Left ventricle myocardium inferior (tissue), 1 donor: ENCODE results near the gene FCRL4. TPM values are rescaled to one million over a fixed set of nuclear protein-coding genes. Genes with fewer than 3 reads are reported as not detected.

ENCODE experiments used
- DNase-seq: peaks from one replicate; pipeline ENCODE4 v3.0.0-alpha.2; 2020
- H3K27ac ChIP-seq: fragments of 200-600 bp; replicated peaks from 2 replicates; pipeline ENCODE4 v1.8.0; 2021
- H3K27me3 ChIP-seq: fragments of 200-600 bp; 2 replicates; pipeline ENCODE4 v1.8.0; 2021; ENCODE audit warnings: low read depth
- H3K36me3 ChIP-seq: fragments of 200-600 bp; 2 replicates; pipeline ENCODE4 v1.8.0; 2021
- H3K4me1 ChIP-seq: fragments of 200-600 bp; 2 replicates; pipeline ENCODE4 v1.8.0; 2021
- H3K4me3 ChIP-seq: fragments of 200-600 bp; 2 replicates; pipeline ENCODE4 v1.8.0; 2021; ENCODE audit warnings: mild to moderate bottlenecking, moderate library complexity
- H3K9me3 ChIP-seq: fragments of 200-600 bp; replicated peaks from 2 replicates; pipeline ENCODE4 v1.8.0; 2021
- intact Hi-C: fragments of 100-400 bp; cut with micrococcal nuclease; formaldehyde crosslinking; loops from one replicate; pipeline ENCODE4 v1.11.0; 2022
- total RNA-seq: library from RNA; stranded (reverse); fragmentation: NEBNext Ultra II Directional; extraction: Animal tissue kit (Norgen Biotek cat#: 25700); gene quantifications from one replicate; pipeline ENCODE4 v1.2.1, GENCODE V29; 2021
- TF ChIP-seq, protein P1 (sequence below): fragments of 200-600 bp; IDR thresholded peaks from 2 replicates; pipeline ENCODE4 v1.8.0; 2021; ENCODE audit warnings: antibody characterized with exemption, mild to moderate bottlenecking, borderline replicate concordance
- donor health status: DM: no; HTN: yes; CAD: no; lungs with severe emphysema.

Gene FCRL4
- total RNA-seq, 1 donor from 2014 or later = not detected

DNA sequence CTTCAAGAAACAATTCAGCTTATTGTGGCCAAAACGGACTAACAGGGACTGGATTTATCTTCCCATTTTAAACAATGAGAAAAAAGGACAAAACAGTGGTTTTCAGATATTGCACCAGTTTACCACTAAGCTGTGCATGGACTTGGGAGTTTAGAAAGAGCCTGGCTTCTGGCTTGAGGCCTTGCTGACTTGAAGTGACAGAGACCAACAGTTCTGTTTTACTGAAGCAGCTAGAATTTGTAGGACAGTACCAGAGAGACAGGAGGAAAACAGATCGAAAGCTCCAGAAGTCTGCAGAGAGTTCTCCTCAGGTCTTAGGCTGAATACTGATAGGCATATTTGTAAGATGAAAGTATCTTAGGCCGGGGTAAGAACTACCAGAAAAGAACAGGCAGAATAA, 20.5 kb downstream of the FCRL4 start:
- H3K4me3 ChIP-seq = no peak overlapping the region
- H3K27me3 ChIP-seq = peaks cover 22% of the 10 kb centered on the region
- TF ChIP-seq, protein P1, sequence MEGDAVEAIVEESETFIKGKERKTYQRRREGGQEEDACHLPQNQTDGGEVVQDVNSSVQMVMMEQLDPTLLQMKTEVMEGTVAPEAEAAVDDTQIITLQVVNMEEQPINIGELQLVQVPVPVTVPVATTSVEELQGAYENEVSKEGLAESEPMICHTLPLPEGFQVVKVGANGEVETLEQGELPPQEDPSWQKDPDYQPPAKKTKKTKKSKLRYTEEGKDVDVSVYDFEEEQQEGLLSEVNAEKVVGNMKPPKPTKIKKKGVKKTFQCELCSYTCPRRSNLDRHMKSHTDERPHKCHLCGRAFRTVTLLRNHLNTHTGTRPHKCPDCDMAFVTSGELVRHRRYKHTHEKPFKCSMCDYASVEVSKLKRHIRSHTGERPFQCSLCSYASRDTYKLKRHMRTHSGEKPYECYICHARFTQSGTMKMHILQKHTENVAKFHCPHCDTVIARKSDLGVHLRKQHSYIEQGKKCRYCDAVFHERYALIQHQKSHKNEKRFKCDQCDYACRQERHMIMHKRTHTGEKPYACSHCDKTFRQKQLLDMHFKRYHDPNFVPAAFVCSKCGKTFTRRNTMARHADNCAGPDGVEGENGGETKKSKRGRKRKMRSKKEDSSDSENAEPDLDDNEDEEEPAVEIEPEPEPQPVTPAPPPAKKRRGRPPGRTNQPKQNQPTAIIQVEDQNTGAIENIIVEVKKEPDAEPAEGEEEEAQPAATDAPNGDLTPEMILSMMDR = no peak
- DNase-seq = no peak
- no peaks in the 10 kb centered on the region for H3K9me3 ChIP-seq
- no peaks in the 10 kb centered on the region for H3K4me1 ChIP-seq
- no peaks in the 10 kb centered on the region for H3K36me3 ChIP-seq
- intact Hi-C loops = no loop called here
- no peak overlapping the region for H3K27ac ChIP-seq

DNA sequence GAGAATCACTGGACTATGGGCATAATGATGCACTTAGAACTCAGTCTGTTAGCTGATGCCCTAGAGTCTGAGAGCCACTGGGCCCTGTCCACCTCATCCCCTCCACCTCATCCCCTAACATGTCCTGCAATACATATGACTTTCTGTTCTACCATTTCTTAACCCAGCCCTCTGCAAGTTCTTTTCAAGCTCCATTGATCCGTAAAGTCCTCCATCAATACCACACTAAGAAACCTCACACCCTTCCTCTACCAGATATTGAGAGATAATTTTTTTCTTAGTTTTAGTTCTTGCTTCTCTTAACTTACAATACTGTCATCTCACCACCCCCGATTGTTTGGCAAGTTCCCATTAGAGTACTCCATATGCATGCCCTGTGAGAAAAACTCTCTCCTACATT, 22.1 kb downstream of the FCRL4 start:
- H3K4me1 ChIP-seq = no peaks in the 10 kb centered on the region
- no peak overlapping the region for H3K27ac ChIP-seq
- H3K27me3 ChIP-seq = peaks cover 18% of the 10 kb centered on the region
- no peak for DNase-seq
- TF ChIP-seq, protein P1 = no peak
- intact Hi-C loops = no loop called here
- no peak overlapping the region for H3K4me3 ChIP-seq
- H3K36me3 ChIP-seq = no peaks in the 10 kb centered on the region
- no peaks in the 10 kb centered on the region for H3K9me3 ChIP-seq

GRCh38 chr1:157574836-157575235, 23.0 kb downstream of the FCRL4 start:
- no peak overlapping the region for H3K4me3 ChIP-seq
- intact Hi-C loops = no loop called here
- DNase-seq = no peak
- no peaks in the 10 kb centered on the region for H3K4me1 ChIP-seq
- H3K27ac ChIP-seq = no peak overlapping the region
- peaks cover 18% of the 10 kb centered on the region for H3K27me3 ChIP-seq
- TF ChIP-seq, protein P1 = no peak
- no peaks in the 10 kb centered on the region for H3K9me3 ChIP-seq
- H3K36me3 ChIP-seq = no peaks in the 10 kb centered on the region

DNA sequence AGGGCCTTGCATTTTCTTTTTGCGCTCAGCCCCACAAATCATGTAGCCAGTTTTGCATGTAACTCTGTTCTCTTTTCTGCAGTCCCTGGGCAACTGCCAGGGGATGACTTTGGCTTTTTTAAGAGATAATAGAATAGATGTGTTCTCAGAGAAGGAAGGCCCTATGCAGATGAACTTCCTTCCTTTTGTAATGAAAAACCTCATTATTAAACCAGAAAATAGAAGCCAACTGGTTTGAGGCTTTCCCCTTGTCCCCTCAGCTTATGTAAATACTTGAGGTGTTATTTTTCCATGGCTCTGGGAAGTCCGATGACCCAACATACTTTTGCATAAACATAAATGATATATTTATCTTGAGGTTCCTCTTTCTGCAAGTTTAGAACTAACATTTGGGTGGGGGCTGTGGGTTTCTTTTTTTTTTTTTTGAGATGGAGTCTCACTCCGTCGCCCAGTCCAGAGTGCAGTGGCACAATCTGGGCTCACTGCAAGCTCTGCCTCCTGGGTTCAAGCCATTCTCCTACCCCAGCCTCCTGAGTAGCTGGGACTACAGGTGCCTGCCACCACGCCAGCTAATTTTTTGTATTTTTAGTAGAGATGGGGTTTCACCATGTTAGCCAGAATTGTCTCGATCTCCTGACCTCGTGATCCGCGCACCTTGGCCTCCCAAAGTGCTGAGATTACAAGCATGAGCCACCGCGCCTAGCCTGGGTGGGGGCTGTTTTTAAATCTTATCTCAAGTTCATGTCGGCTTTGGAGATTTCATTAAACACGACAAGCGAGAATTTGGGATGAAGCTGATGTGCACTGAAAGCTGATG, 31.2 kb downstream of the FCRL4 start:
- Histone ChIP-seq H3K4me1 (no peaks in the 10 kb centered on the region), H3K27me3 (peaks cover 38% of the 10 kb centered on the region), H3K4me3 (no peak overlapping the region), H3K9me3 (no peaks in the 10 kb centered on the region), H3K27ac (no peak overlapping the region), H3K36me3 (no peaks in the 10 kb centered on the region)
- no peak for DNase-seq
- intact Hi-C loops = no loop called here
- TF ChIP-seq, protein P1 = no peak

DNA sequence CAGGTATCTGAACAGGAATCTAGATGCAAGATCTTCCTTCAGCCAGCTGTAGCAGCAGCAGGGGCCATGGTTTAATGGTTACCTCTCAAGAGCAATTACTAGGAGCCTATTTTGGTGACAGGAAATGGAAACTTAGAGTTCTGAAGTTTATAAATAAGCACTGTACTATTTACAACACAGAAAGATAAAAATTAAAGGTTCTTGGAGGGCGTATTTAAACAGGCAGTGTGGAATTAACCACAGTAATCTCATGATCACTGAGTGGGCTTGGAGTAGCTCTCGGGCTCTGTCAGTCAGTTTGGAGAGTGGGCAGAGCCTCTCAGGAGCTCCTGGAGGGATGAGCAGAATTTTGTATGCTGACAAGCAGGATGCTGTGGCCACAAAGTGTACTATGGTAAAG, 35.4 kb downstream of the FCRL4 start:
- no peaks in the 10 kb centered on the region for H3K36me3 ChIP-seq
- no peak overlapping the region for H3K4me3 ChIP-seq
- no peak for DNase-seq
- H3K9me3 ChIP-seq = peaks cover 9% of the 10 kb centered on the region
- no peaks in the 10 kb centered on the region for H3K4me1 ChIP-seq
- no peak overlapping the region for H3K27ac ChIP-seq
- TF ChIP-seq, protein P1 = no peak
- intact Hi-C loops = no loop called here
- peaks cover 32% of the 10 kb centered on the region for H3K27me3 ChIP-seq
